SKM-1 treated with dmso at 0.1 percent for 144 hours (cell line): ENCODE measurements around the gene SULT1A2.
"Not testable (repeated sequence)": the region's sequence is repeated elsewhere in the genome, so short reads cannot be mapped to it uniquely, and the experiment has no call there.

ENCODE experiments used
- DNase-seq: peaks from one replicate; lab custom pipeline; 2025; ENCODE audit not compliant: unreplicated experiment; lab: John Stamatoyannopoulos, UW

SULT1A2 gene

DNA sequence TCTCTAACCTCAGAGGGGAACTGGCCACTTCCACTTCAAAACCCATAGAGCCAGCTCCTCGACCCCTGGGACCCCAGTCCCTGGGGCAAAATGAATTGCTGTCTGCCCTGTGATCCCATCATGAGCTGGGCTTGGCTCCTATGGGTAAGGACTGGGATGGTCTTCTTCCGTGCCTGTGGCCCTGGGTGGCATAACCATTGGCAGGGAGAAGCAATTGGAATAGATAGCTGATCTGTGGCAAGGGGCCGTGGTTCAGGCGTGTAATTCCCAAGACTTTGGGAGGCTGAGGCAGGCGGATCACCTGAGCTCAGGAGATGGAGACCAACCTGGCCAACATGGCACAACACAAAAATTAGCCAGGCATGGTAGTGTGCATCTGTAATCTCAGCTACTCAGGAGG lies 4.3 kb downstream of the SULT1A2 start:
- DNase-seq = no peak

GRCh38 chr16:28591355-28591754 lies 5.5 kb downstream of the SULT1A2 start:
- DNase-seq = no peak

DNA sequence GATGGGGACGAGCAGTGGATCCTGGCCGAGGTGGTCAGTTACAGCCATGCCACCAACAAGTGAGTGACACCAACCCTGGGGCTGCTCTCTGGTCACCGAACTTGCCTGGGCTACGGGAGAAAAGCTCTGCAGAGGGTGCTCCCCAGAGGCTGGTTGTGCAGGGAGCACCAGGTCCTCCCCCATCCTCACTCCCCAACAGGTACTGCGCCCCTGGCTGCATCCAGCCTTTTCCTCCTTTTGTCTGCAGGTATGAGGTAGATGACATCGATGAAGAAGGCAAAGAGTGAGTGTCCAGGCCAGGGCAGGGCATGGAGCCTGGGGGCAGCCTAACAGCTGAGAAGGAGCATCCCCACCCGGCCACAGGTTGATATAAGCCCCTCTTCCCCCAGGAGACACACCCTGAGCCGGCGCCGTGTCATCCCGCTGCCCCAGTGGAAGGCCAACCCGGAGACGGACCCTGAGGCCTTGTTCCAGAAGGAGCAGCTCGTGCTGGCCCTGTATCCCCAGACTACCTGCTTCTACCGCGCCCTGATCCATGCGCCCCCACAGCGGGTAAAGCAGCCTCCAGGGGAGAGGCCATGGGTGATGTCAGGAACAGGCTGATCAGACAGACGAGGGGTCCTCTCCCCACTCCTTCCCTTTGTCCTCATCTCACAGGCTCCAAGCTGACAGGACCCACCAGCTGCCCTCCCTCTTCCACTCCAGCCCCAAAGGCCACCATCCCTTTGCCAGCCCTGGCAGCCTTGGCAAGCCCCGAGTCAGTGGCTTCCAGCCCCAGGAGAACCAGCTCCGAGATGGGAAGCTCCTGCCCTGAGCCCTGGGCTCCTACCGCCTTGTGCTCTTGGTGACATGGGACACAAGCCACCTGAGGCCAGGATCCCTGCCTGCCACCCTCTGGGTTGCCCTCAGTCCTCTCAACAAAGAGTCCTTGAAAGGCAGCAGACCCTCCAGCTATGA lies 6.2 kb downstream of the SULT1A2 start:
- DNase-seq = no peak

GRCh38 chr16:28589930-28590329 lies 6.9 kb downstream of the SULT1A2 start:
- no peak for DNase-seq

DNA sequence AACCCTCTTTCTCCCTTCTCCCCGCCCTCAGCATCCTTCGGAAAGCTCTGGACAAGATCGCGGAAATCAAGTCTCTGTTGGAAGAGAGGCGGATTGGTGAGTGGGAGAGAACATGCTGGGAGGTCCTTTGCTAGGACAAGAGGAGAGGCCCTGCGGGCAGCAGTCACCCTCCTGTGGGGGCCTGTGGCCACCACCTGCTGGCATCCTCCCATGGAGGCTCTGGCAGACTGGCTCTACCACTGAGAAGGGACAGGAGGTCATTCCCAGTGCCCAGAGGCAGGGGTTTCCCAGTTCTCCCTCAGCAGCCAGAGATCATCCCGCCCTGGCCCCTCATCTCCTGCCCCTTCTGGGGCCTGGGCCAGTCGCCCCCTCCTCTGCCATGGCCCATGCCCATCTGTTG lies 7.8 kb downstream of the SULT1A2 start:
- DNase-seq = no peak

DNA sequence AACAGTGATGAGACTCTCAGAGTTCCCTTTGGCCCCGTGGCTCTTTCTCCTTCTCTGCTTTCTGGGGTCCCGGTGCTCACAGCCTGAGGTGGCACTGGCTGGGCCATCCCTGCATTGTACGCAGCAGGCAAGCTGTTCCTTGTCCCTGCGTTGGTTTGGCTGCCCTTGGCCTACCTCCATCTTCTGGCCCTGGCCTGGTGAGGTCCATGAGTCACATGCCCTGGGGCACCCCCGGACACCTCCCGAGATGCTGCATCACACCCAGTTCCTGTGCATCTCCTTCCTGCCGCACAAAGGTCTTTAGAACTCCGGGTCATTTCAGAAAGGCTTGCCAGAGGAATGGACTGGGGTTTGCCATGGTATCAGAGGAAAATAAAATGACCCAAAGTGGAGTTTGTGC lies 9.5 kb downstream of the SULT1A2 start:
- DNase-seq = no peak

DNA sequence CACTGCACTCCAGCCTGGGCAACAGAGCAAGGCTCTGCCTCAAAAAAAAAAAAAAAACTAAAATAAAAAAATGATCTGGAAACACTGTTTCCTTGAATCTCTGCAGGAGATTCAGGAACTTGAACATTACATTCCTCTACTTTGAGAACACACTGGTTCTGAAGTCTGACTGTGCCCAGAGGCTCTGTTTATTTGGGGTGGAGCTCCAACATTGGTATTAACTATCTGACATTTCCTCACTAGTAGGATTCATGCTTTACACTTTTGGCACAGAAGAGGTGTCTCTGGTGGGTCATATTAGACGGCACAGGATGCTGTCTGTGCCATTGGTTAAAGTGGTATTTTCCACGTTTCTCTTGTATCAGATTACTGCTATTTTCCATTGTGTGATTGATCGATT lies 10.4 kb downstream of the SULT1A2 start:
- no peak for DNase-seq

GRCh38 chr16:28585674-28586073 lies 11.2 kb downstream of the SULT1A2 start:
- DNase-seq = no peak

DNA sequence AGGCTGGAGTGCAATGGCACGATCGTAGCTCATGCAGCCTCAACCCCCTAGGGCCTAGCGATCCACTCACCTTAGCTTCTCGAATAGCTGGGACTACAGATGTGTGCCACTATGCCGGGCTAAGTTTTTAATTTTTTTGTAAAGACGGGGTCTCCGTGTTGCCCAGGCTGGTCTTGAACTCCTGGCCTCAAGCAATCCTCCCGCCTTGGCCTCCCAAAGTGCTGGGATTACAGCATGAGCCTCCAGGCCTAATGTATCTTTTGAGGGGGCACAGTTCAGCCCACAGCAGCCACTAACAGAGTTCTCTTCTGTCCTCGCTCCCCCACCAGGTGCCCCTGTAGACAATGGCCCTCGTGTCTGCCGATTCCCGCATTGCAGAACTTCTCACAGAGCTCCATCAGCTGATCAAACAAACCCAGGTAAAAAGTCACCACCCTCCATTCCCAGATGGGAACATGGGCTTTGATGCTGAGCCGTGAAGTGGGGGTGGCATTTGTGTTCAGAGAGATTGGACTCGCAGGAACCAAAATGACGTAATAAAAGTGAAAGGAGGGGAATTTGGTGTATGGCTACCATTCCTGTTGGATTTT lies 16.0 kb downstream of the SULT1A2 start:
- DNase-seq = no peak

GRCh38 chr16:28575446-28576109 lies 21.3 kb downstream of the SULT1A2 start:
- DNase-seq = no peak

DNA sequence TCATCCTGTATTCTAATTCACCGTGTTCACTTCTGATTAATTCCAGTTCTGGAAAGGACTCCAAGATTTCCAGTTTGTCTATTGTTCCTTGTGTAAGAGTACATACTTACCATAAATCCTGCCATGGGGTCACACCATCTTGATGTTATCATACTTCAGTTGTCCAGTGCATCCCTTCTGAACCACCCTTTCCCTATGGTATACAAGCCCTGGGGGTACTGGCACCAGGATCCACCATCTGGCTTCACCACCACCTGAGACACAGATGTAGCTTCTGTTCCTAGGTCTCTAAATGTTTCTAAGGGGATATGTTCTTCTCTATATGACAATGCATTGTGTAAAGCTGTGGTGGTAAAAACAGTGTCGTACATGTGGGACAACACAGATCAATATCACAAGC lies 21.9 kb downstream of the SULT1A2 start:
- no peak for DNase-seq

DNA sequence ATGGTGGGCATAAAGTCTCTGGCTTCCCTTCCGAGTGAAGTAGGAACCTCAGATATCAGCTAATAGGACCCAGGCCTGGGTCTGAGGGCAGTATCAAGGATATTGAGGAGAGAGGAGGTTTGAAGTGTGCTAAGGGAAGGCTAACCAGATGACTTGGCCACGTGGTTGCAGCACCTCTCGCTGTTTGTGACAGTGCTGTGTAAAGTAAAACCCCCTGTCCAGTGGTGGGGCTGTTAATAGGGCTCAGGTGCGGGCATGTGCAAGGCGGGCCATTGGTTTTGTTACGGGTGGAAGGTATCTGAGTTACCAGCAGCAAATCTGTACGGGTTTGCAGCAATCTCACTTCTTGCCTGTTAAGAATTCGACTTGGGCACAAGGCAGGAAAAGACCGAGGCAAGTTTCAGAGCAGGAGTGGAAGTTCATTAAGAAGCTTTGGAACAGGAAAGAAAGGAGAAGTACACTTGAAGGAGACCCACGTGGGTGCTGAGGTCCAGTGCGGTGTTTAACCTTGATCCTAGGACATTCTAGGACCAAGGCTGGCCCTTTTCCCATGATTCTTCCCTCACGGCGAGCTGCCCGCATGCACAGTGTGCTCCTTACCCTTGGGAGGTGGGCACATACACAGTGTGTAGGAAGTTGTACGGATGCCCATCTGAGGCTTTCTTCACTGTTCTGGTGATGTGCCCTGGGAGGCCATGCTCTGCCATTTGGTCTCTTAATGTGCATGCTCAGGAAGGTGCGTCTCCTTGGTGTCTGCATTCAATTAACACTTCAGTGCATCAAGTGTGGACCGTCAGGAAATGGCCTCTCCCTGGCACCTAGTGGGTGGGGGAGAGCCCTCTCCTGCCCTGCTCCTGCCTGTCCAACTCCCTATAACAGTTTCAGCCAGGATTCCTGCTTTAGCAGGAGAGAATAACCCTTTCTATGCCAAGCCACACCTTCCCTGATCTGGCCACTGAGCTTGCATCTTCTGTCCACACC lies 22.8 kb downstream of the SULT1A2 start:
- DNase-seq = no peak

DNA sequence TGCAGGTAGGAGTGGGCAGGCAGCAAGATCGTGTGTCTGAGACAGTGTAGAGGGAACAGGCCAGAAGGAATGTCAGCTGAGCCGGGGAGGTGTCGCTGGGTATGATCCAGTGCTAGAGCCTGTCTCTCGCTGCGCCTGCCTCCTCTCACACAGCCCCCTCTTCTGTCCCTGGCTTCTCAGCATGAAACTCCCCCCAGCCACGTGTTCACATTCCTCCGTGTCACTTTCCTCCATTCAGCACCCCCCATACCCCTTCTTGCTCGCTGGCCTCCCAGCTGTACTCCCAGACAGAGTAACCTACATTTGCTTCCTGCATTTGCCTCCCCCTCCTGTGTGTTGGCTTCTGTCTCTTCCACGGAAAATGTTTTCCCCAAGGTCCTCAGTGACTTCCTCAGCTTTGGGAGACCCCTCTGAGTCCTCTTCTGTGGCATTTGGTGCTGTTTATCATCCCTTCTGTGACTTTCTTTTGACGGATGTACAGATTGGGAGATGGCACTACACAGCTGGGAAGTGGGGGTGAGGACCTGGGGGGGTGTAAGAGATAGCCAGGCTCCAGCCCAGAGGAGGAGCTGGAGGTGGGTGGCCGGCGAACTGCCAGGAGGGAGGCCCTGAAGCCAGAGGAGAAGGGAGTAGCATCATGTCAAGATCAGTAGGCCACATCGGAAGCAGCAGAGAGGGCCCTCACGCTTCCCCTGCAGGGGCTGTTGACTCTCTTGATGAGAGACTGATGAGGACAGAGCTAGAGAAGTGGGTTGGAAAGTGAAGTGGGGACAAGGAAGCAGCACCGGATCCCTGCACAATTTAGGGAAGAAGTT lies 23.9 kb downstream of the SULT1A2 start:
- no peak for DNase-seq

GRCh38 chr16:28569968-28570752 lies 26.7 kb downstream of the SULT1A2 start:
- DNase-seq = no peak

- no peak for DNase-seq
Measured at GRCh38 chr16:28569021-28569420, 27.8 kb downstream of the SULT1A2 start.

DNA sequence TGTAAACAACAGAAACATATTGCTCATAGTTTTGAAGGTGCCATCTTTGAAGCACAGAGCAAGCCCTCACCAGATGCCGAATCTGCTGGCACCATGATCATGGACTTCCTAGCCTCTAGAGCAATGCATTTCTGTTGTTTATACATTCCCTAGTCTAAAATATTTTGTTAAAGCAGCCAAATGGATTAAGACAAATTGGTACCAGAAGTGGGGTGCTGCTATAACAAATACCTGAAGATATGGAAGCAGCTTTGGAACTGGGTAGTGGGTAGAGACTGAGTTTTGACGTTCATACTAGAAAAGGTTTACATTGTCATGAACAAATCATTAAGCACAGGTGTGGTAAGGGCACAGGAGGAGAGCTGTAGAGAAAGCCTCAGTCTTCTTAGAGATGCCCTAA lies 29.6 kb downstream of the SULT1A2 start:
- DNase-seq = no peak

DNA sequence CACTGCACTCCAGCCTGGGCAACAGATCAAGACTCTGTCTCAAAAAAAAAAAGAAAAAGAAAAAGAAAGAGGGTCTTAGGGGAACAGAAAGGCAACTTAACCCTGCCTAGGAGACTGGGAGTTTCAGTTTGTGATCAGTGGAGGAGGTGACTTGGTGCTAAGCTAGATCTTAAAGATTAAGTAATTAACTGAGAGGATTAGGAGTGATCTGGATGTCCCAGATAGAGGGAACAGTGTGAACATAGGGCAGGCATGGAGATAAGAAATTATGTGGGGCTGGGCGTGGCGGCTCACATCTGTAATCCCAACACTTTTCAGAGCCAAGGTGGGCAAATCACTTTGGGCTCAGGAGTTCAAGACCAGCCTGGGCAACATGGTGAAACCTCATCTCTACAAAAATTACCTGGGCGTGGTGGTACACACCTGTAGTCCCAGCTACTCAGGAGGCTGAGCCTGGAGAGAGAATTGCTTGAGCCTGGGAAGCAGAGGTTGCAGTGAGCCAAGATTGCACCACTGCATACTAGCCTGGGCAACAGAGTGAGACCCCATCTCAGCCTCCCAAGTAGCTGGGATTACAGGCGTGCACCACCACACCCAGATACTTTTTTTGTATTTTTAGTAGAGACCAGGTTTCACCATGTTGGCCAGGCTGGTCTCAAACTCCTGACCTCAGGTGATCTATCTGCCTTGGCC lies 30.5 kb downstream of the SULT1A2 start:
- DNase-seq = not testable (repeated sequence)

DNA sequence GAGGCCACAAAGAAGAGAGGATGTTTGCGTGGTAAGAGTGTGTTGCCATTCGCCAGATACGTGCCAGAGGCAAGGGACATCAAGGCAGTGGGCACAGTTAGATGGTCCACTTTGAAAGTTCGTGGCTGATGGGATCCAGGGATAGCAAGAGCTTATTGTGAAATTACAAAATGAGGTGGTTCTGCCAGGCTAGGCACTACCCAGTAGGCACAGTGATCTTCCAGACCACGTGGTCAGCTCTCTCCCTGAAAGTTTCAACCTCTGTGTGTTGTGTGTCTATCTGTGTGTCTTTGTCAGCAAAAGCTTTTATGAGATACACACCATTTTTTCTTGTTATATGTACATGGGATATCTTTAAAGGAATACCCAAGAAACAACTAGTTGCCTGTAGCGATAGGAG lies 33.6 kb downstream of the SULT1A2 start:
- no peak for DNase-seq

DNA sequence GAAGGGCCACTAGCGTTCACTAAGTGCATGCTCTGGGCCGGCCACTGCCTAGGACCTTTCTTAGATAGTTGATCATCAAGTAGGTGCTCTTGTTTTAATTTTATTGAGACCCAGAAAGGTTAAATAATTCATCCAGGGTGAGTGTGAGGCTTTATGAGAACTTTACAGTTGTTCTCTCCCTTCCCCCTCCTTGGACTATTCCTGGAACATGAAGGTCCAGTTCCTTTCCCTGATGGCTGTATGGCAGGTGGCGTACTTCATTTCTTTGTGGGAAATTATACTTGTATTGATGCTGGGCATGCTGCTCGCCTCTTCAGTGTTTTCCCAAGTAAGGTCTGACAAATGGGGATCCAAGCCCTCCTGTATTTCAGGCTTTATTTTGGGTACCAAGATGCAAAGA lies 34.7 kb downstream of the SULT1A2 start:
- DNase-seq = no peak
